Transverse colon (tissue), 4 donors: ENCODE measurements around the gene TPSG1. TPM values are rescaled to one million over a fixed set of nuclear protein-coding genes. Genes with fewer than 3 reads are reported as not detected.

Experiments used
- DNase-seq: peaks from one replicate; pipeline ENCODE4 v3.0.0-alpha.2; 2019
- H3K27ac ChIP-seq, 4 donors: fragments of 200-600 bp; sonication (generic); 2 replicates each; pipeline ENCODE4 v1.5.1; 2016 to 2018; ENCODE audit warnings: inconsistent platforms in 4 of 4
- H3K27me3 ChIP-seq: fragments of 200-600 bp; sonication (generic); 2 replicates; pipeline ENCODE4 v1.5.1; 2017; ENCODE audit warnings: inconsistent platforms
- H3K36me3 ChIP-seq, 4 donors: fragments of 200-600 bp; sonication (generic); 2 replicates each; pipeline ENCODE4 v1.5.1; 2017 to 2019; ENCODE audit warnings: inconsistent platforms in 4 of 4
- H3K4me1 ChIP-seq, 4 donors: fragments of 200-600 bp; sonication (generic); 2 replicates each; pipeline ENCODE4 v1.5.1; 2017 to 2020; ENCODE audit warnings: inconsistent platforms in 4 of 4
- H3K4me3 ChIP-seq, 4 donors: fragments of 200-600 bp; sonication (generic); 1 replicate in 1 of 4; 2 replicates in 3 of 4; pipeline versions ENCODE4 v1.5.1 to v1.6.1; 2017 to 2019; ENCODE audit warnings: inconsistent platforms in 4 of 4
- H3K9me3 ChIP-seq, 2 donors: fragments of 200-600 bp; sonication (generic); 2 replicates each; pipeline ENCODE4 v1.5.1; 2017 to 2019; ENCODE audit warnings: inconsistent platforms in 2 of 2
- CTCF ChIP-seq, 5 experiments: fragments of 200-600 bp in 3 of 5; fragments of 450-650 bp in 2 of 5; sonication (generic) in 3 of 5; IDR thresholded peaks; 1 replicate in 2 of 5; 2 replicates in 3 of 5; pipeline ENCODE4 v1.5.1; 2016 to 2017; ENCODE audit warnings: antibody characterized with exemption in 5 of 5, inconsistent platforms in 3 of 5, mild to moderate bottlenecking in 2 of 5, moderate library complexity in 1 of 5
- EP300 ChIP-seq: sonication (generic); formaldehyde crosslinking; IDR thresholded peaks from one replicate; pipeline ENCODE4 v1.6.1; 2017; ENCODE audit warnings: antibody characterized with exemption, low read depth
- POLR2A ChIP-seq: fragments of 450-650 bp; IDR thresholded peaks from one replicate; pipeline ENCODE4 v1.6.1; 2016; ENCODE audit warnings: antibody characterized with exemption, mild to moderate bottlenecking, moderate library complexity
- POLR2AphosphoS5 ChIP-seq, 3 donors: sonication (generic); formaldehyde crosslinking; IDR thresholded peaks; one replicate each; pipeline ENCODE4 v1.6.1; 2016; ENCODE audit warnings: antibody characterized with exemption in 3 of 3
- WGBS, 2 donors: methylation state at CpG; one replicate each; pipeline ENCODE4 v1.1.5; 2018; ENCODE audit warnings: low coverage in 1 of 2; 5-methylcytosine and 5-hydroxymethylcytosine counted together
- in situ Hi-C, 4 donors: fragments of 200-750 bp; cut with MboI; loops; one replicate each; pipeline versions ENCODE4 v1.15.0 to v1.15.1; 2017; ENCODE audit warnings: low sequenced_read_pairs in 3 of 4, low pct_ligation_motif_present in 1 of 4, low pct_unique_long_range_greater_than_20kb in 1 of 4
- intact Hi-C: fragments of 100-400 bp; cut with DNase I; formaldehyde crosslinking; loops from one replicate; pipeline ENCODE4 v1.15.1; 2023; ENCODE audit warnings: low total_unique reads
- total RNA-seq, 4 donors: library from RNA; depleted of rRNA; stranded (reverse); fragments of >200 nt; gene quantifications; one replicate each; pipeline ENCODE4 v1.1.0, GENCODE V29; 2016

The TPSG1 gene
- total RNA-seq, 4 donors from 2014 or later, result 20.9 to 41.0 (median 24.0) TPM; not detected in 1

- Histone ChIP-seq H3K27me3 (peaks cover 8% of the 10 kb centered on the region), H3K4me1 (peaks cover 12 to 36% (median 28%) of the 10 kb centered on the region in 4 donors), H3K4me3 (no peak overlapping the region), H3K9me3 (no peaks in the 10 kb centered on the region), H3K36me3 (no peaks in the 10 kb centered on the region), H3K27ac (peak overlapping the region; percentile 83 to 90 (median 86))
- intact Hi-C loops (loop anchor here (2.0 kb wide), 1 partner anchor 25 kb away; no protein-coding TSS in a partner anchor), in situ Hi-C loops (no loop called here)
- DNase-seq, result no peak
- TF ChIP-seq CTCF (IDR thresholded peaks at IDR 0.05) (no peak), POLR2A (no peak), EP300 (no peak), POLR2AphosphoS5 (IDR thresholded peaks at IDR 0.05) (no peak)
- WGBS, 2 donors, result 60% methylated on average over 32 of the region's 39 CpGs; no CpG with 5 or more reads in 1 of the 2 donors
Observed at GRCh38 chr16:1181404-1182315, 43.4 kb downstream of the TPSG1 start.

- Histone ChIP-seq H3K36me3 (no peaks in the 10 kb centered on the region), H3K27ac (peak overlapping the region; percentile 83 to 90 (median 86)), H3K4me1 (peaks cover 12 to 36% (median 28%) of the 10 kb centered on the region in 4 donors), H3K9me3 (no peaks in the 10 kb centered on the region), H3K27me3 (peaks cover 8% of the 10 kb centered on the region), H3K4me3 (no peak overlapping the region)
- WGBS, 2 donors, result 40% methylated on average over 8 of the region's 38 CpGs; no CpG with 5 or more reads in 1 of the 2 donors
- no peak for DNase-seq
- peak in 1 of 3 donors; percentile 37 for TF ChIP-seq POLR2AphosphoS5 (IDR thresholded peaks at IDR 0.05)
- no peak for TF ChIP-seq CTCF (IDR thresholded peaks at IDR 0.05)
- in situ Hi-C loops, result no loop called here
- intact Hi-C loops, result loop anchor here (2.0 kb wide), 1 partner anchor 24 kb away; no protein-coding TSS in a partner anchor
Observed at GRCh38 chr16:1180549-1181403, 44.3 kb downstream of the TPSG1 start.

- WGBS, 2 donors, result 60 to 76% methylated on average over 1 to 21 of the region's 21 CpGs
- TF ChIP-seq EP300 (no peak), CTCF (IDR thresholded peaks at IDR 0.05) (no peak), POLR2AphosphoS5 (IDR thresholded peaks at IDR 0.05) (no peak), POLR2A (no peak)
- Histone ChIP-seq H3K36me3 (no peaks in the 10 kb centered on the region), H3K27ac (peak overlapping the region; percentile 1 to 92 (median 86)), H3K27me3 (peaks cover 8% of the 10 kb centered on the region), H3K4me3 (no peak overlapping the region), H3K9me3 (no peaks in the 10 kb centered on the region), H3K4me1 (peaks cover 14 to 43% (median 31%) of the 10 kb centered on the region in 4 donors)
- intact Hi-C loops, result no loop called here
- no peak for DNase-seq
- in situ Hi-C loops, result no loop called here
Observed at GRCh38 chr16:1178295-1178910, 46.7 kb downstream of the TPSG1 start.
